Measurements from ENCODE around the gene BTNL8. TPM values are rescaled to one million over a fixed set of nuclear protein-coding genes. Genes with fewer than 3 reads are reported as not detected.

The BTNL8 gene
- total RNA-seq, 1 donor from 2014 or later = not detected

DNA sequence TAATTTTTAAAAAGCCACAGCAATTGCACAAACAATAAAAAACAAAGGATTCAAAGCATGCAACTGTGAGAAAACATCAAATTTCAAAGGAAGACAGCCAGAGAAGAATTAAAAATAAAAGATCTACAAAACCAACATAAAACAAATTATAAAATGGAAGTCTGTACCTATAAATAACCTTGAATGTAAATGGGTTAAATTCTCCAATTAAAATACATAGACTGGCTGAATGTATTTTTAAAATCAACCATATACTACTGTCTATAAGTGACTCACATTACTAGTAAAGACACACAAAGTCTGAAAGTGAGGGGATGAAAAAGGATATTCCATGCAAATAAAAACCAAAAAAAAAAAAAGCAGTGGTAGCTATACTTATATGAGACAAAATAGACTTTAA lies 33.7 kb downstream of the BTNL8 start:
- TF ChIP-seq, protein P1, sequence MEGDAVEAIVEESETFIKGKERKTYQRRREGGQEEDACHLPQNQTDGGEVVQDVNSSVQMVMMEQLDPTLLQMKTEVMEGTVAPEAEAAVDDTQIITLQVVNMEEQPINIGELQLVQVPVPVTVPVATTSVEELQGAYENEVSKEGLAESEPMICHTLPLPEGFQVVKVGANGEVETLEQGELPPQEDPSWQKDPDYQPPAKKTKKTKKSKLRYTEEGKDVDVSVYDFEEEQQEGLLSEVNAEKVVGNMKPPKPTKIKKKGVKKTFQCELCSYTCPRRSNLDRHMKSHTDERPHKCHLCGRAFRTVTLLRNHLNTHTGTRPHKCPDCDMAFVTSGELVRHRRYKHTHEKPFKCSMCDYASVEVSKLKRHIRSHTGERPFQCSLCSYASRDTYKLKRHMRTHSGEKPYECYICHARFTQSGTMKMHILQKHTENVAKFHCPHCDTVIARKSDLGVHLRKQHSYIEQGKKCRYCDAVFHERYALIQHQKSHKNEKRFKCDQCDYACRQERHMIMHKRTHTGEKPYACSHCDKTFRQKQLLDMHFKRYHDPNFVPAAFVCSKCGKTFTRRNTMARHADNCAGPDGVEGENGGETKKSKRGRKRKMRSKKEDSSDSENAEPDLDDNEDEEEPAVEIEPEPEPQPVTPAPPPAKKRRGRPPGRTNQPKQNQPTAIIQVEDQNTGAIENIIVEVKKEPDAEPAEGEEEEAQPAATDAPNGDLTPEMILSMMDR (IDR thresholded peaks at IDR 0.05) = no peak
- intact Hi-C loops (cut with micrococcal nuclease) = no loop called here
- ATAC-seq (ENCODE audit: low read depth) (no peak), DNase-seq (no peak)
- Mint-ChIP-seq H3K4me1 (no peaks in the 10 kb centered on the region), H3K36me3 (ENCODE audit: low read depth) (no peaks in the 10 kb centered on the region), H3K27ac (no peak overlapping the region), H3K9me3 (peaks cover 11% of the 10 kb centered on the region), H3K4me3 (no peak overlapping the region), H3K27me3 (peaks cover 16% of the 10 kb centered on the region)
- POLR2A ChIA-PET = no interaction called here
- CTCF ChIA-PET = no interaction called here

DNA sequence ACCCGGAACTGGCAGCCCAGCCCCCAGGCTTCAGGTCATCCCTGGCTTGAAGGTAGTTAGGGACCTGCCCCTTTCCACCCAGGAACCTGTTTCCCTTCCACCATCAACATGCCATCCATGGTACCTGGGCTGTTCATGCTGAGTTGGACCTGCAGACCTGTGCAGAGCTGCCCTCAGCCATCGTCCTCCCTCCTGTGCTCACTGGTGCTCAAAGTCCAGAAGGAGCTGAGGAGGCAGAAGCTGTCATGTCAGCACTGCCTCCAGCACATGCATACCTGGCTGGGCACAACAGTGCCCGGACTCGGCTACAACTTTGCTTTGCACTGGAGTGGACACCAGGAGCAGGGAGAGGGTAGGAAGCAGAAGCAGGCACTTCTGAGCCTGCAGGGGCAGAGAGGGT lies 36.2 kb downstream of the BTNL8 start:
- no peak overlapping the region for H3K4me3 Mint-ChIP-seq
- no peaks in the 10 kb centered on the region for H3K36me3 Mint-ChIP-seq (ENCODE audit: low read depth)
- DNase-seq (no peak), ATAC-seq (ENCODE audit: low read depth) (no peak)
- CTCF ChIA-PET = no interaction called here
- peaks cover 24% of the 10 kb centered on the region for H3K9me3 Mint-ChIP-seq
- intact Hi-C loops (cut with micrococcal nuclease) = no loop called here
- H3K27ac Mint-ChIP-seq = no peak overlapping the region
- H3K27me3 Mint-ChIP-seq = peaks cover 6% of the 10 kb centered on the region
- POLR2A ChIA-PET = no interaction called here
- no peaks in the 10 kb centered on the region for H3K4me1 Mint-ChIP-seq
- TF ChIP-seq, protein P1 (IDR thresholded peaks at IDR 0.05) = no peak

DNA sequence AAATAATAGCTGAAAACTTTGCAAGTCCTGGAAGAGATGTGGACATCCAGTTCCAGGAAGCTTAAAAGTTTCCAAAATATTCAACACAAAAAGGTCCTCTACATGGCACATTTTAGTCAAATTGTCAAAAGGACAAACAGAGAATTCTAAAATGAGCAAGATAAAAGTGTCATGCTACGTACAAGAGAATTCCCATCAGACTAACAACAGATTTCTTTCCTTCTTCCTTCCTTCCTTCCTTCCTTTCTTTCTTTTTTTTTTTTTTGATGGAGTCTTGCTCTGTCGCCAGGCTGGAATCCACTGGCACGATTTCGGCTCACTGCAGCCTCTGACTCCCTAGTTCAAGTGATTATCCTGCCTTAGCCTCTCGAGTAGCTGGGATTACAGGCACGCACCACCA lies 39.3 kb downstream of the BTNL8 start:
- DNase-seq (no peak), ATAC-seq (ENCODE audit: low read depth) (no peak)
- H3K4me1 Mint-ChIP-seq = no peaks in the 10 kb centered on the region
- H3K27me3 Mint-ChIP-seq = peaks cover 17% of the 10 kb centered on the region
- TF ChIP-seq, protein P1 (IDR thresholded peaks at IDR 0.05) = no peak
- no peaks in the 10 kb centered on the region for H3K36me3 Mint-ChIP-seq (ENCODE audit: low read depth)
- CTCF ChIA-PET = no interaction called here
- H3K9me3 Mint-ChIP-seq = peaks cover 21% of the 10 kb centered on the region
- POLR2A ChIA-PET = no interaction called here
- H3K27ac Mint-ChIP-seq = no peak overlapping the region
- intact Hi-C loops (cut with micrococcal nuclease) = no loop called here
- no peak overlapping the region for H3K4me3 Mint-ChIP-seq

DNA sequence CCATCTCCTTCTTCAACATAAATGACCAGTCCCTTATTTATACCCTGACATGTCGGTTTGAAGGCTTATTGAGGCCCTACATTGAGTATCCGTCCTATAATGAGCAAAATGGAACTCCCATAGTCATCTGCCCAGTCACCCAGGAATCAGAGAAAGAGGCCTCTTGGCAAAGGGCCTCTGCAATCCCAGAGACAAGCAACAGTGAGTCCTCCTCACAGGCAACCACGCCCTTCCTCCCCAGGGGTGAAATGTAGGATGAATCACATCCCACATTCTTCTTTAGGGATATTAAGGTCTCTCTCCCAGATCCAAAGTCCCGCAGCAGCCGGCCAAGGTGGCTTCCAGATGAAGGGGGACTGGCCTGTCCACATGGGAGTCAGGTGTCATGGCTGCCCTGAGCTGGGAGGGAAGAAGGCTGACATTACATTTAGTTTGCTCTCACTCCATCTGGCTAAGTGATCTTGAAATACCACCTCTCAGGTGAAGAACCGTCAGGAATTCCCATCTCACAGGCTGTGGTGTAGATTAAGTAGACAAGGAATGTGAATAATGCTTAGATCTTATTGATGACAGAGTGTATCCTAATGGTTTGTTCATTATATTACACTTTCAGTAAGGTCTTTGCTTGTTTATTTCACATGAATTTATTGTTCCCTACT lies 51.5 kb downstream of the BTNL8 start:
- CTCF ChIA-PET = no interaction called here

DNA sequence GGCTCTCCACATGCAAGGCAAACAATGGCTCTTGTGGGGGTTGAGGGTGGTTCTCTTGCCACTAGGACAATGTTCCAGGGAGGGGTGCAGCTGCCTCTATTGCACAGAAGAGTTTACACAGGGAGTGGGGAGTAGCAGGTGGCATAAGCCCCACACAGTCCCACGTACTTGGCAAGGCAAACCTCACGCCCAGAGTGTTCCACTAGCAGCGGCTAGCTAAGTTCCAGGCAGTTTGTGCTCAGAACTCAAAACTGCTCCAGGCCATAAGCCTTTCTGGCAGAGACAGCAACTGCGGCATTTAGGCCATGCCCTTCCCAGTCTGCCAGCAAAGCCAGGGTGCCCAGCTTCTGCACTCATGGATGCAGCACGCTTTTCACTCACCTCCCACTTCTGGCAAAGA lies 60.7 kb downstream of the BTNL8 start:
- intact Hi-C loops (cut with micrococcal nuclease) = no loop called here
- Mint-ChIP-seq H3K27me3 (peaks cover 23% of the 10 kb centered on the region), H3K36me3 (ENCODE audit: low read depth) (no peaks in the 10 kb centered on the region), H3K9me3 (no peaks in the 10 kb centered on the region), H3K4me1 (no peaks in the 10 kb centered on the region), H3K27ac (no peak overlapping the region), H3K4me3 (no peak overlapping the region)
- ATAC-seq (ENCODE audit: low read depth) = no peak
- TF ChIP-seq, protein P1 (IDR thresholded peaks at IDR 0.05) = no peak
- CTCF ChIA-PET = no interaction called here
- DNase-seq = no peak
- POLR2A ChIA-PET = no interaction called here

More for the DNA sequence above, 51.5 kb downstream of the BTNL8 start:
- TF ChIP-seq, protein P1 (IDR thresholded peaks at IDR 0.05) = no peak
- Mint-ChIP-seq H3K27ac (no peak overlapping the region), H3K27me3 (no peaks in the 10 kb centered on the region), H3K4me1 (no peaks in the 10 kb centered on the region), H3K4me3 (no peak overlapping the region), H3K36me3 (ENCODE audit: low read depth) (no peaks in the 10 kb centered on the region), H3K9me3 (peaks cover 4% of the 10 kb centered on the region)
- intact Hi-C loops (cut with micrococcal nuclease) = no loop called here
- no peak for DNase-seq
- ATAC-seq (ENCODE audit: low read depth) = no peak
- POLR2A ChIA-PET = no interaction called here

All from activated B cell treated with CpG ODN at 0.5 μM for 24 hours (primary cell).